Common myeloid progenitor, CD34-positive (primary cell): ENCODE results near the gene PTPRD.

ENCODE experiments used
- CTCF ChIA-PET: fragments of 350-600 bp; sonication (Branson Sonifier 250); formaldehyde crosslinking; loops from one replicate; lab custom pipeline; 2021; ENCODE audit warnings: antibody characterized with exemption; lab: Charles Lee
- POLR2A ChIA-PET: fragments of 350-600 bp; sonication (Branson Sonifier 250); formaldehyde crosslinking; loops from one replicate; lab custom pipeline; 2021; ENCODE audit warnings: antibody characterized with exemption; lab: Charles Lee
- DNase-seq, 3 donors: peaks; one replicate each; pipeline versions ENCODE4 v3.0.0 to v3.0.0-alpha.2; 2013
- H3K27ac ChIP-seq, 2 experiments: 1 replicate in 1 of 2; 2 replicates in 1 of 2; pipeline ENCODE4 v1.7.0; 2013; ENCODE audit warnings: inconsistent platforms in 2 of 2, low read length in 2 of 2, mild to moderate bottlenecking in 2 of 2, low read depth in 1 of 2, moderate library complexity in 1 of 2; ENCODE audit not compliant: severe bottlenecking in 2 of 2, insufficient read depth in 1 of 2, poor library complexity in 1 of 2
- H3K27me3 ChIP-seq, 5 experiments: replicated peaks in 2 of 5; 1 replicate in 3 of 5; 2 replicates in 2 of 5; pipeline versions ENCODE4 v1.6.1 to v1.7.0; 2013; ENCODE audit warnings: low read length in 4 of 5, mild to moderate bottlenecking in 2 of 5, moderate library complexity in 2 of 5, inconsistent platforms in 1 of 5; ENCODE audit not compliant: insufficient read depth in 5 of 5, control insufficient read depth in 4 of 5
- H3K36me3 ChIP-seq, 4 experiments: 1 replicate in 2 of 4; 2 replicates in 2 of 4; pipeline versions ENCODE4 v1.6.1 to v1.7.0; 2013; ENCODE audit warnings: low read length in 3 of 4, control low read depth in 1 of 4, mild to moderate bottlenecking in 1 of 4; ENCODE audit not compliant: control insufficient read depth in 4 of 4, insufficient read depth in 4 of 4
- H3K4me1 ChIP-seq, 4 experiments: 1 replicate in 3 of 4; 2 replicates in 1 of 4; pipeline versions ENCODE4 v1.6.1 to v1.7.1; 2013; ENCODE audit warnings: low read length in 3 of 4, mild to moderate bottlenecking in 3 of 4, control low read depth in 1 of 4, inconsistent platforms in 1 of 4, moderate library complexity in 1 of 4; ENCODE audit not compliant: control insufficient read depth in 4 of 4, insufficient read depth in 4 of 4; ENCODE audit errors: control extremely low read depth in 1 of 4
- H3K4me3 ChIP-seq, 7 experiments: 1 replicate in 4 of 7; 2 replicates in 3 of 7; pipeline versions ENCODE4 v1.5.1 to v1.7.0; 2013; ENCODE audit warnings: mild to moderate bottlenecking in 7 of 7, low read length in 6 of 7, moderate library complexity in 6 of 7, inconsistent platforms in 2 of 7, low read depth in 2 of 7, control low read depth in 1 of 7; ENCODE audit not compliant: insufficient read depth in 4 of 7, control insufficient read depth in 1 of 7; ENCODE audit errors: extremely low read depth in 1 of 7
- H3K9me3 ChIP-seq, 5 experiments: 1 replicate in 4 of 5; 2 replicates in 1 of 5; pipeline versions ENCODE4 v1.6.1 to v1.7.1; 2013; ENCODE audit warnings: low read length in 4 of 5, mild to moderate bottlenecking in 2 of 5, inconsistent platforms in 1 of 5, low read depth in 1 of 5, moderate library complexity in 1 of 5; ENCODE audit not compliant: control insufficient read depth in 4 of 5, insufficient read depth in 2 of 5; ENCODE audit errors: control extremely low read depth in 1 of 5
- WGBS: methylation state at CpG from one replicate; pipeline ENCODE4 v1.1.5; 2013; ENCODE audit not compliant: insufficient coverage; 5-methylcytosine and 5-hydroxymethylcytosine counted together

PTPRD gene

GRCh38 chr9:9223175-9223574 is 1389.6 kb downstream of the PTPRD start:
- Histone ChIP-seq H3K4me3 (no peak overlapping the region), H3K9me3 (no peaks in the 10 kb centered on the region), H3K27me3 (no peaks in the 10 kb centered on the region), H3K4me1 (no peaks in the 10 kb centered on the region), H3K27ac (no peak overlapping the region), H3K36me3 (no peaks in the 10 kb centered on the region)
- DNase-seq = no peak
- ChIA-PET CTCF (no interaction called here), POLR2A (no interaction called here)

- Histone ChIP-seq H3K27me3 (no peaks in the 10 kb centered on the region), H3K4me1 (no peaks in the 10 kb centered on the region), H3K9me3 (no peaks in the 10 kb centered on the region), H3K27ac (no peak overlapping the region), H3K4me3 (no peak overlapping the region), H3K36me3 (no peaks in the 10 kb centered on the region)
- no peak for DNase-seq
- WGBS = no CpG with 5 or more reads among the region's 1 CpG
- POLR2A ChIA-PET = no interaction called here
- CTCF ChIA-PET = no interaction called here
Observed at GRCh38 chr9:9222730-9223129, 1390.1 kb downstream of the PTPRD start.

GRCh38 chr9:9216934-9217333 is 1395.9 kb downstream of the PTPRD start:
- no peak overlapping the region for H3K27ac ChIP-seq
- no peaks in the 10 kb centered on the region for H3K4me1 ChIP-seq
- H3K27me3 ChIP-seq = no peaks in the 10 kb centered on the region
- ChIA-PET POLR2A (no interaction called here), CTCF (interaction anchor here (0.9 kb wide), 1 partner anchor 15 kb away, joined by 3 read pairs; no protein-coding TSS in a partner anchor)
- WGBS = no CpG with 5 or more reads among the region's 2 CpGs
- DNase-seq = no peak
- H3K4me3 ChIP-seq = no peak overlapping the region
- no peaks in the 10 kb centered on the region for H3K36me3 ChIP-seq
- H3K9me3 ChIP-seq = no peaks in the 10 kb centered on the region

GRCh38 chr9:9215050-9215449 is 1397.8 kb downstream of the PTPRD start:
- WGBS = 100% methylated on average over 2 of the region's 2 CpGs
- H3K4me3 ChIP-seq = no peak overlapping the region
- no peaks in the 10 kb centered on the region for H3K27me3 ChIP-seq
- POLR2A ChIA-PET = no interaction called here
- no peaks in the 10 kb centered on the region for H3K9me3 ChIP-seq
- CTCF ChIA-PET = no interaction called here
- DNase-seq = no peak
- H3K27ac ChIP-seq = no peak overlapping the region
- H3K36me3 ChIP-seq = no peaks in the 10 kb centered on the region
- no peaks in the 10 kb centered on the region for H3K4me1 ChIP-seq

- no peaks in the 10 kb centered on the region for H3K4me1 ChIP-seq
- WGBS = 89% methylated on average over 3 of the region's 6 CpGs
- POLR2A ChIA-PET = no interaction called here
- H3K27me3 ChIP-seq = no peaks in the 10 kb centered on the region
- no peak for DNase-seq
- no peak overlapping the region for H3K4me3 ChIP-seq
- no peaks in the 10 kb centered on the region for H3K9me3 ChIP-seq
- CTCF ChIA-PET = interaction anchor here (0.6 kb wide), 1 partner anchor 17 kb away, joined by 3 read pairs; no protein-coding TSS in a partner anchor
- no peaks in the 10 kb centered on the region for H3K36me3 ChIP-seq
- no peak overlapping the region for H3K27ac ChIP-seq
Observed at GRCh38 chr9:9214066-9214465, 1398.7 kb downstream of the PTPRD start.

- WGBS = 40% methylated on average over 1 of the region's 3 CpGs
- H3K27ac ChIP-seq = no peak overlapping the region
- no peaks in the 10 kb centered on the region for H3K36me3 ChIP-seq
- H3K4me1 ChIP-seq = no peaks in the 10 kb centered on the region
- ChIA-PET POLR2A (no interaction called here), CTCF (no interaction called here)
- no peak overlapping the region for H3K4me3 ChIP-seq
- no peak for DNase-seq
- H3K27me3 ChIP-seq = no peaks in the 10 kb centered on the region
- H3K9me3 ChIP-seq = no peaks in the 10 kb centered on the region
Observed at GRCh38 chr9:9212963-9213362, 1399.8 kb downstream of the PTPRD start.

- no peaks in the 10 kb centered on the region for H3K27me3 ChIP-seq
- H3K9me3 ChIP-seq = no peaks in the 10 kb centered on the region
- no peaks in the 10 kb centered on the region for H3K36me3 ChIP-seq
- POLR2A ChIA-PET = no interaction called here
- CTCF ChIA-PET = no interaction called here
- H3K4me1 ChIP-seq = no peaks in the 10 kb centered on the region
- DNase-seq = no peak
- no peak overlapping the region for H3K27ac ChIP-seq
- no CpG with 5 or more reads among the region's 1 CpG for WGBS
- H3K4me3 ChIP-seq = no peak overlapping the region
Observed at GRCh38 chr9:9202276-9202675, 1410.5 kb downstream of the PTPRD start.
